HG03378 (cell line): ENCODE data around the gene MYO7A.

Experiments used
- ATAC-seq: cut with Tn5 transposase; IDR thresholded peaks from one replicate; pipeline ENCODE4 v1.9.1; 2021; ENCODE audit warnings: mild to moderate bottlenecking, moderate library complexity; ENCODE audit not compliant: unreplicated experiment

MYO7A gene

GRCh38 chr11:77262803-77263202 lies 134.8 kb downstream of the MYO7A start:
- no peak for ATAC-seq
